Measurements from ENCODE around the gene RAB33A.

Gene RAB33A
- 3.4 reads per million, percentile 13 among the genes with 10 or more reads in this experiment for total RNA-seq

DNA sequence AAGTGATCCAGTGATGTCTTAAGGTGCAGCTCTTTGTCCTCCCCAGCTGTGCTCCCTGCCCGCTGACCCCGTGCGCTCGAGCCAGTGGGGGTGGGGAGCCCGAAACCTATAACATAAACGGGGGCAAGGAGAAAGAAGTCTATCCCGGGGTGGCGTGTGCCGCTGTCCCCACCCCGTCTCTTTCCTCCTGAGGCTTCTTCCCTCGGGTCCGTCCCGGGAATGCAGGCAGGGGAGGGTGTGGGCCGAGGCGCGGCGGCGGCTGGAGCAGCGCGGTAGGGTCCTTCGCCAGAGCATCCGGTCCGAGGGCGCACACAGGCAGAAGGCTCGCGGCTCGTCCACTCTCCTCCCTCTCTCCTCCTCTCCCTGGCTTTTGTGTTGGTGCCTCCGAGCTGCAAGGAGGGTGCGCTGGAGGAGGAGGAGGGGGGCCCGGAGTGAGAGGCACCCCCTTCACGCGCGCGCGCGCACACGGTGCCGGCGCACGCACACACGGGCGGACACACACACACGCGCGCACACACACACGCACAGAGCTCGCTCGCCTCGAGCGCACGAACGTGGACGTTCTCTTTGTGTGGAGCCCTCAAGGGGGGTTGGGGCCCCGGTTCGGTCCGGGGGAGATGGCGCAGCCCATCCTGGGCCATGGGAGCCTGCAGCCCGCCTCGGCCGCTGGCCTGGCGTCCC lies at the start of gene RAB33A:
RAB33A (plus strand) TSS at position 517 of the 681 bp plus-strand sequence; CDS start at position 618, 101 bp downstream.
- DNase-seq: peak; percentile 29

DNA sequence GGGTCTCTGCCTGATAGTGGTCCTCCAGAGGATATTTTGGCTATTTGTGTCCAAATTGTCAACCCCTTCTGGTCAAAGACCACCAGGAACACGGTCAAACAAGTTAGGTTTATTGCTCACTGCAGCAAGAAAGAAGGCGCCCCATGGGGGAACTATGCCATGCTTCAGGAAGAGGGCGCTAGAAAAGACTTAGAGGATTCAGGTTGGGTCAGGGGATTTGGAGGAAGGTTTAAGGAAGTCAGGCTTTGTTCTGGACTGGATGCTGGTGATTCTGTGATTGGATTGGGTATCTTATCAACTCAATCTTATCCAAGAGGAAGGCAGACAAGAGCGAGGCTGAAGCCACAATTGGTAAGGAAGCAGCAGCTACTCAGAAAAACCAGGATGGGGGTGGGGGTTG lies 47.2 kb upstream of the RAB33A start:
- DNase-seq: no peak

- DNase-seq: no peak
These were observed 46.5 kb upstream of the RAB33A start for GRCh38 chrX:130125091-130125874.

- DNase-seq: no peak
These were observed 40.8 kb upstream of the RAB33A start for GRCh38 chrX:130130990-130131389.

DNA sequence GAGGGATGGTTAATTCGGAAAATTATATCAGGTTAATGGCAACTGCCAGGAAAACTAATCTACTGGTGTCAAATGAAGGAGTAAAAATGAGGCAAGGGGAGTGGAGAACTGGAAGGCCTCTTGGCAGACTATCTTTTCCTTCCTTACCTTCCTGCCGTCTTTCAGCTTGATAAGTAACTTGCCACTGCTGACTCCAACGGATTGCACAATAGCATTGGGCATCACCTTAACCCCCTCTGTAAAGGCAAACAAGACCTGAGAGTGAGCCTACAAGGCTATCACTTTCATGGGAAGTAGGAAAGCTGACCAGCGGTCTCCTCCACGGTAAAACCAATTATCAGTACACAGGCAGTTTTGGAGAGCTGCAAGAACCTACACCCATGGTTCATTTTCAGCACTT lies 35.3 kb upstream of the RAB33A start:
- no peak for DNase-seq

DNA sequence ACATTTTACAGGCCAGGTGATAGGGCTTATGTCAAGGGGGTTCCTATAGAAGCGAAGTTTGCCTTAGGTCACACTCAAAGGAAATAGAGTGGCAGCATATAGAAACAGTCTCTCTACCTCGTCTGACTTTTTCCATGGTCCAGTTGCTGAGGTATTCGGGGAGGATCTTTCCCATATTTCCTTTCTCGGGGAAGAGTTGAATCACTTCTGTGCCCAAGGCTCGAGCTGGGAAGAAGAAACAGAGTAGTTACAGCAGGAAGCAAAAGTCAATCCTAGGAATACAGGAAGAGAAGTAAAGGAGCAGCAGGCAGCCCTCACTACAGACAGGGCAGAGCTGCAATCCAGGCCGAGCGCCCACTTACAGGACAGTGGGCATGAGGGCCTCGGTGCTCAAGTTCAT lies 34.8 kb upstream of the RAB33A start:
- DNase-seq: no peak

DNA sequence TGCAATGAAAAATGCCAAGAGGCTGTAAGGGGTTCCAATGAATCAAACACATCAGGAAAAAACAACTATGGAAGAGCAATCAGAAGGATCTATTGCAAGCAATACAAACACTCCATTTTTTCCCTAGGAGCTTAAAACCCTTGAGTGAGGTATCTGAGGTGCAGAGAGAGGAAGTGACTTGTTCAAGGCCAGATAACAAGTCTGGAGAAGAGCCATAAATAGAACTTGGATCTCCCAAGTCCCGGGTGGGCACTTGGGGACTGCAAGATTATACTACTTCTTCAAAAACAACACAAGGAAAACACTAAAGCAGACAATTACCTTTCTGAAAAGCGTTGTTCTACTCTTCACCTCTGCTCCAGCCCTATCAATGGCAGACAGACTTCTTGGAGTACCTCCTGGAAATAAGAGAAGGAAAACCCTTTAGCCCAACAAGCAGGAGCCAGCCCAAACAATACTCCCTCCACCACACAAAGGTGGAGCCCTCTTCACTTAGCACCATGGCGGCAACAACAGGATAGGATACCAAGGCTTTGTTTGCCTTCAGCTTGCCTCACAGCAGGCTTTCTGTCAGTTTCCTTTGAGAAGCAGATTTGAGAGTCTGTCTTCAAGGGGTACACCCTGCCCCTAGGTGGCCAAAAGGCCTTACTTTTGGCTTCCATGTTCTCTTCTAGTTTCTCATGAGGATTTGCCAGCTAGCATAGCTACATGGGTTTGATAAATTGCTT lies 32.1 kb upstream of the RAB33A start:
- DNase-seq: no peak

DNA sequence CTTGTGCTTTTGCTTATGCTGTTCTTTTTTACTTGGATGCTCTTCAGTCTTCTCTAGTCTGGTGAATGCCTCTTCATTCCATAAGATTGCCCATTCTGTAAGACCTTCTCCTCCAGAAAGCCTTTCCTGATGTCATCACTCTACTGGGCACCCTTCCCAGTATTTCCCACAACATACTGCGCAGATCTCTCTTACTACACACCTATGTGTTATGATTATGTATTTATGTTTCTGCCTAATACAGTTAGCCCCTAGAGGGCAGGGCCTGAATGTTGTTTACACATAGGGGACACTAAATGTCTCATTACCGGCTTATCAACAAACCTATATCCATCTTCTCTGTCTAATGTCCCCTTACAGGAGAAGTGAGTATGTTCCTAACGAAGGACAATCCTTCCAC lies 27.3 kb upstream of the RAB33A start:
- DNase-seq: no peak

DNA sequence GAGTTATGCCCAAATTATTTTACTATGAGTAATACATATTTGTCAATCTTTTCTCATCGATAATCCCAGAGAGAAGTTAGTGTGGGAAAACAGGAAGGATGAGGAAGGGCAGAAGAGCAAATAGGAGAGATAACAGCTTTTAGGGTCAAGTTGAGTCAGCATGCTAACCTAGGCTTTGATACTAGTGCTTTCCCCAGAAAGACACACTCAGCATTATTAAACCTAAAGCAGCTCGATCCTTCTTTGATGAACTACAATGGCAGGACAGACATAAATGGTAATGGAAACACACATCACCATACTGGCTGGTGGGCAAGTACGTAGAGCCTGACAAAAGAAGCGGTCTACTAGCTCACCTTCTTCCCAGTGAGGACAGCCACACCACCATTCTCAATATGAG lies 26.6 kb upstream of the RAB33A start:
- no peak for DNase-seq

DNA sequence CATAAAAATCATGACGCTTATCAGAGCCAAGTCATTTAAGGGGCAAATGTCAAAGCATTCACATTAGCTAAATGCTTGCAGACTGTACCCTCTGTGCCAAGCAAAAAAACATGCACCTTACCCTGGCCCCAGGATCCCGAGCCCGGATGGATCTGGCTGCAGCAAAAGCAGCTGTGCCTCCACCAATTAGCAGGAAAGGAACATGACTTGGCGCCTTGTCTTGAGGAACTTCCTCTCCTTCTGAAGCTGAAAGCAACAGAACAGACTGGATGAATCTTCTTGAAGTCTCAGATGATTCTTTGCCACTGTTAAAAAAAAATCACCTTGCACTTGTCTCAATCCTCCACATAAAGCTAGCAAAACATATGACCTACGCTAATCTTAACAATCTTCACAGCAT lies 24.1 kb upstream of the RAB33A start:
- no peak for DNase-seq

GRCh38 chrX:130155564-130155963 lies 16.2 kb upstream of the RAB33A start:
- DNase-seq: no peak

DNA sequence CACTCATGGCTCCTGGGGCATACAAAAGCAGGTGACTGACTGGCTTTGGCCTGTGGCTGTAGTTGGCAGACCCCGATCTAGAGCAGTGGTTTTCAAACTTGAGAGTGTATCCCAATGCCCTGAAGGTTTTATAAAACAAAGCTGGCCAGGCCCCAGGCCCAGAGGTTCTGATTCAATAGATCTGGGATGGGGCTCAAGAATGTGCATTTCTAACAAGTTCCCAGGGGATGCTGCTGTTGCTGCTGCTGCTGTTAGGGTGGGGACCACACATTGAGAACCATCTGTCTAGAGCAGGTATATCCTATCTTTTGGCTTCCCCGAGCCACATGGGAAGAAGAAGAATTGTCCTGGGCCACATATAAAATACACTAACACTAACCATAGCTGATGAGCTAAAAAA lies 13.5 kb upstream of the RAB33A start:
- DNase-seq: no peak

DNA sequence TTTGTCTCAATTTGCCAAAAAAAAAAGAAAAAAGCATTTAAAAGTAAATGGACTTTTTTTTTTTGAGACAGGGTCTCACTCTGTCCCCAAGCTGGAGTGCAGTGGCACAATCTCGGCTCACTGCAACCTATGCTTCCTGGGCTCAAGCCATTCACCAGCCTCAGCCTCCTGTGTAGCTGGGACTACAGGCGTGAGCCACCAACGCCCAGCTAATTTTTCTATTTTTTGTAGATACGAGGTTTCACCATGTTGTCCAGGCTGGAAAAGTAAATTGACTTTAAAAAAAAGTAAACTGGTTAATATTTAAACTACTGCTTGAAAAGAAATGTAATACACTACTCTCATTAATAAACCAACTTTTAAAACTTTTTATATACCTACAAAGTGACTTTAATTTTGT lies 12.0 kb upstream of the RAB33A start:
- no peak for DNase-seq

DNA sequence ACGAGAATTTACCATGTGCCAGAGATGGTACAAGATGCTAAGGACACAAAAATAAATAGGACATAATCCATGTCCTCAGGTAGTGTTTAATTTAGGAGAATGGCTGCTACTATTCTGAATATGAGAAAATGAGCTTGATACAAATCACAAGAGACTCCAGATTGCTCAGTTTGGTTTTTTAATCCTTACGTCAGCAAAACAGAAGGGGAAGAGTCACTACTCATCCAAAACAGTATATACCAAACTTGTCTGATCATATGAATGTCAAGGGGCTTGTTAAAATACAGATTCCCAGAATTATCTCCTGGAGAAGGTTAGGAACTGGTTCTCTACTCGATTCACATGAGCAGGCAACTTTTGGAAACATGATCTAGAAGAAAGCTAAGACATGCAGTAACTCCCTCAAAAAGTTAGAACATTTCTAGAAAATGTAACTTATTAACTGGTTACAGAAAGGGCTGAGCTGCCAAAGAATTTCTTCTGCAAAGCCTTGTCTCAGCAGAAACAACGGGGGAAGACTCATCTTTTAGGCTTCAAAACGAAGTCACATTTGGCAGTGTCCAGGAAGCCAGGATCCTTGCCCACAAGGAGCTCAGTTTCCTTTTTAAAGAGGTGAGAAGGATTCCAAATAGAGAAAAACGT lies 9.5 kb upstream of the RAB33A start:
- DNase-seq: no peak

DNA sequence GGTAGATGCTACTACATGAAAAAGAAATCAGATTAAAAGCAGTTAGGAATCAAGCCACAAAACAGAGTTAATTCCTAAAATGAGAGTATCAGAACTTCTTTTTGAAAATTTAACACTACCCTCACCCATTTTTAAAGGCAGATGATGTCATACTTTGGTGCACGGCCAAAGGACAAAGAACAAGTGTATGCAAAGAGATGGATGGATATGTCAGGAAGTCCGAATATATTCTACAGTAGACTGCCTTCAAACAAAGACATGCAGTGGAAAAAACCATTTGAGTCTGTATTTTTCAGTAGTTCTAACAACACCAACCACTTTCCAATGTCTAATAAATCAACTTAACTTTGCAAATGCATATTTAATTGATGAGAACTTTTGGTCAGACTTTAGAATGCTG lies 8.4 kb upstream of the RAB33A start:
- no peak for DNase-seq

DNA sequence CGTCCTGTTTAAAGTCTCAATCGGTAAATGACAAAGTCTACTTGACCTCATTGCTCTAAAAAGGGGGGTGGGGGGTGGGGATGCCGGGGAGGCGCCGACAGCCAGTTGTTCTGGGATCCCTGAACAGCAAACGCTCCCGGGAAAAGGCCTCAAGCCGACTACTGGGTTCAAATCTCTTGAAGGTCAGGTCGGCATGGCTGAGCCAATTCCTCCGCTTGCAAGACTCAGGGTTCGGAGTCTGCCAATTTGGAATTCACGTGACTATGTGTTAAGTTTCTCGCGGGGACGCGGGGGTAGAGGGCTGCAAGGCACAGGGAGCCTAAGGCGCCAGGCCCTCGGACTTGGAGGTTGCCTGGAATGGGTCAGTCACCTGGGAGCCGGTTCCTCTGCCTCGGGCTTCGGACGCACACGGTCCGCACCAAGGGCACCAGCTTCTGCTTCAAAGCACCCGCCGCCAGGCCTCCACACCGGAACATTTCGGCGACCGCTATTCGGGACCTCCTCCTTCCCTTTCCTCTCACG lies 6.5 kb upstream of the RAB33A start:
- no peak for DNase-seq

GRCh38 chrX:130165703-130166502 lies 5.9 kb upstream of the RAB33A start, which contains the start of gene AIFM1:
Gene AIFM1 (minus strand): TSS chrX:130165841. CDS start chrX:130165656, 185 bp downstream.
- peak; percentile 82 for DNase-seq

DNA sequence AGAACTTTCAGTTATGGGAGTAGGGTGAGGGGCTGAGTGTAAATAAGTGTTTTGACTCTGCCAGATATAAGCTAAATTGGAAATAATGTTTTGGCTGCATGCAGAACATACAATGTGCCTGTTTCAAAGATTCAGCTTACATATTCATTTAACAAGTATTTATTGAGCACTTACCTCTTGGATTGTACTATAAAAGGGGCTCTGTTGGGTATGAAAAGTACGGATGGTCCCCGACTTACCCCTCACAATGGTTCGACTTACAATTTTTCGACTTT lies 5.3 kb upstream of the RAB33A start:
- no peak for DNase-seq

GRCh38 chrX:130167040-130167439 lies 4.7 kb upstream of the RAB33A start:
- DNase-seq: no peak

- peak; percentile 52 for DNase-seq
These were observed 863 bp upstream of the RAB33A start for GRCh38 chrX:130170752-130171445.

DNA sequence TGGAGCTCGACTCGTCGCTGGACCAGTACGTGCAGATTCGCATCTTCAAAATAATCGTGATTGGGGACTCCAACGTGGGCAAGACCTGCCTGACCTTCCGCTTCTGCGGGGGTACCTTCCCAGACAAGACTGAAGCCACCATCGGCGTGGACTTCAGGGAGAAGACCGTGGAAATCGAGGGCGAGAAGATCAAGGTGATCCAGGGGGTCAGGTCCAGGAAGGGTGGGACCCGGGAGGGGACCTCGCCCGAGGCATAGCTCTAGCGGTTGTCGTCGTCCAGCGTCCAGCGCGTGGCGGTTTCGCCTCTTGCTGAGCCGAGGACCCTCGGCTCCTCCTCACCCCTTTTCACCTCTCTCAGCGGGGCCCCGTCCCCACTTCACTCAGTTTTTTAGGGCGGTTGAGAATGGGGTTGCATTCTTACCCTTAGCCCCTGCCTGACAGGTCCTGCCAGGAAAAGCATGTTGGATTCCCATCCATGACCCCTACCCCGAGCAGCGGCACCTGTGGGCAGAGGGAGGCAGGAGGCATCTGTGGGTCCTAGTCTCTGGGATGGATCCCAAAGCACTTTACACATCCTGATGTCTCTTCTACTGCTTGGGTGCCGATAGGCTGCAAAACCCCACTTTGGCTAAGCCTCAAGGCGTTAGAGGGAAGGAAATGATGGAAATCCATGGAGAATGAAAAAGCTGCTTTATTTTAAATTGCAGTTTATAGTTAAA lies 524 bp downstream of the RAB33A start:
- no peak for DNase-seq
